ENCODE results near the gene CTSW. TPM values are rescaled to one million over a fixed set of nuclear protein-coding genes. Genes with fewer than 3 reads are reported as not detected.
A peak's percentile ranks its signal among the peaks of the same experiment; 100 is the strongest.

CTSW gene
- total RNA-seq, 1 donor from 2014 or later = 17.2 TPM

- TF ChIP-seq CTCF (IDR thresholded peaks at IDR 0.05) = no peak
These were observed 36.8 kb downstream of the CTSW start for GRCh38 chr11:65916391-65916790.

GRCh38 chr11:65917077-65917433 lies 37.4 kb downstream of the CTSW start:
- DNase-seq (no peak), ATAC-seq (no peak)
- H3K27ac ChIP-seq = no peak overlapping the region
- peak overlapping the region; percentile 89 for H3K4me3 ChIP-seq
- TF ChIP-seq CTCF (IDR thresholded peaks at IDR 0.05) = no peak
- H3K27me3 ChIP-seq = no peaks in the 10 kb centered on the region
- intact Hi-C loops (cut with DNase I) = no loop called here
- peaks cover 1% of the 10 kb centered on the region for H3K36me3 ChIP-seq
- H3K4me1 ChIP-seq = peaks cover 49% of the 10 kb centered on the region
- H3K9me3 ChIP-seq = no peaks in the 10 kb centered on the region

More at GRCh38 chr11:65916391-65916790, 36.8 kb downstream of the CTSW start:
- Histone ChIP-seq H3K27me3 (no peaks in the 10 kb centered on the region), H3K4me1 (peaks cover 55% of the 10 kb centered on the region), H3K4me3 (no peak overlapping the region), H3K9me3 (no peaks in the 10 kb centered on the region), H3K27ac (no peak overlapping the region), H3K36me3 (no peaks in the 10 kb centered on the region)
- DNase-seq = no peak
- intact Hi-C loops (cut with DNase I) = no loop called here
- ATAC-seq = no peak

GRCh38 chr11:65917434-65918210 lies 38.0 kb downstream of the CTSW start:
- H3K27ac ChIP-seq = peak overlapping the region; percentile 94
- intact Hi-C loops (cut with DNase I) = no loop called here

GRCh38 chr11:65918211-65919140 lies 38.8 kb downstream of the CTSW start, which contains the start of gene C11orf68:
Gene C11orf68, minus strand, starts transcription at chr11:65919062. Its CDS starts 31 bp downstream, at chr11:65919031.
- Histone ChIP-seq H3K36me3 (peaks cover 15% of the 10 kb centered on the region), H3K4me3 (peak within 1 kb of the TSS; percentile 98), H3K9me3 (no peaks in the 10 kb centered on the region), H3K27ac (peak within 1 kb of the TSS; percentile 94), H3K27me3 (no peaks in the 10 kb centered on the region), H3K4me1 (peaks cover 48% of the 10 kb centered on the region)
- intact Hi-C loops (cut with DNase I) = no loop called here
- ATAC-seq (no peak), DNase-seq (no peak)
- TF ChIP-seq CTCF (IDR thresholded peaks at IDR 0.05) = no peak

More at GRCh38 chr11:65917434-65918210, 38.0 kb downstream of the CTSW start:
- no peaks in the 10 kb centered on the region for H3K9me3 ChIP-seq
- no peak for ATAC-seq
- peak; percentile 67 for DNase-seq
- H3K36me3 ChIP-seq = peaks cover 7% of the 10 kb centered on the region
- H3K4me3 ChIP-seq = peak overlapping the region; percentile 89
- no peak for TF ChIP-seq CTCF (IDR thresholded peaks at IDR 0.05)
- H3K27me3 ChIP-seq = no peaks in the 10 kb centered on the region
- peaks cover 48% of the 10 kb centered on the region for H3K4me1 ChIP-seq

- Histone ChIP-seq H3K4me1 (peaks cover 48% of the 10 kb centered on the region), H3K4me3 (peak within 1 kb of the TSS; percentile 98), H3K36me3 (peaks cover 16% of the 10 kb centered on the region), H3K27me3 (no peaks in the 10 kb centered on the region), H3K27ac (peak within 1 kb of the TSS; percentile 94), H3K9me3 (no peaks in the 10 kb centered on the region)
- peak; percentile 100 for DNase-seq
- peak; percentile 94 for ATAC-seq
- no peak for TF ChIP-seq CTCF (IDR thresholded peaks at IDR 0.05)
- intact Hi-C loops (cut with DNase I) = no loop called here
These were observed 39.5 kb downstream of the CTSW start, which contains the start of gene DRAP1 for GRCh38 chr11:65919141-65919572. Gene DRAP1, plus strand, starts transcription at chr11:65919426. Its CDS starts 76 bp downstream, at chr11:65919502.

Measured in upper lobe of right lung (tissue), 1 donor.